GM12875 (cell line): ENCODE results near the gene RNASEH1.

Experiments used
- H3K4me3 ChIP-seq: one replicate; pipeline ENCODE4 v1.5.1; 2011; ENCODE audit warnings: low read depth, low read length, control low read depth
- CTCF ChIP-seq: IDR thresholded peaks from 2 replicates; pipeline ENCODE4 v1.5.1; 2011; ENCODE audit warnings: low read depth, mild to moderate bottlenecking, control low read depth, inconsistent platforms, low read length, moderate library complexity, borderline replicate concordance; ENCODE audit not compliant: insufficient read depth

Gene RNASEH1

GRCh38 chr2:3597567-3597966 is 39.4 kb upstream of the RNASEH1 start:
- H3K4me3 ChIP-seq = no peak overlapping the region
- no peak for TF ChIP-seq CTCF

GRCh38 chr2:3596901-3597417 is 38.8 kb upstream of the RNASEH1 start:
- H3K4me3 ChIP-seq = no peak overlapping the region
- no peak for TF ChIP-seq CTCF

DNA sequence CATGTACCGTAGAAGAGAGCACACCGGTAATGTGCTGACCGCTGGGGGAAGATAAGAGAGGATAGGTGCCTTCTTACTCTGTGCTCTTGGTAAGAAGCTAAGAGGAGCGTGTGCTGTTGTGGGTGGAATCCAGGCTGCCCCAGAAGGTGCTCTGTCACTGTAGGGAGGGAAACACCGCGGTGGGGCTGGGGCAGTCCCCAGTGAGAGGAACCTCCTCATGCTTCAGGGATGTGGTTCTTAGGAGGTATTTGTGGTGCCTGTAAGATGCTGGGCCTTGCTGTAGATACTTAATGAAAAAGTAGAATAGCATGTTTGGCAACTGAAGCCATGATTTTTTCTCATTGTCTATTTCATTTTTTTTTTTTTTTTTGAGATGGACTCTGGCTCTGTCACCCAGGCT is 37.9 kb upstream of the RNASEH1 start:
- no peak for TF ChIP-seq CTCF
- no peak overlapping the region for H3K4me3 ChIP-seq

- no peak for TF ChIP-seq CTCF
- H3K4me3 ChIP-seq = no peak overlapping the region
Observed at GRCh38 chr2:3595404-3595803, 37.3 kb upstream of the RNASEH1 start.

DNA sequence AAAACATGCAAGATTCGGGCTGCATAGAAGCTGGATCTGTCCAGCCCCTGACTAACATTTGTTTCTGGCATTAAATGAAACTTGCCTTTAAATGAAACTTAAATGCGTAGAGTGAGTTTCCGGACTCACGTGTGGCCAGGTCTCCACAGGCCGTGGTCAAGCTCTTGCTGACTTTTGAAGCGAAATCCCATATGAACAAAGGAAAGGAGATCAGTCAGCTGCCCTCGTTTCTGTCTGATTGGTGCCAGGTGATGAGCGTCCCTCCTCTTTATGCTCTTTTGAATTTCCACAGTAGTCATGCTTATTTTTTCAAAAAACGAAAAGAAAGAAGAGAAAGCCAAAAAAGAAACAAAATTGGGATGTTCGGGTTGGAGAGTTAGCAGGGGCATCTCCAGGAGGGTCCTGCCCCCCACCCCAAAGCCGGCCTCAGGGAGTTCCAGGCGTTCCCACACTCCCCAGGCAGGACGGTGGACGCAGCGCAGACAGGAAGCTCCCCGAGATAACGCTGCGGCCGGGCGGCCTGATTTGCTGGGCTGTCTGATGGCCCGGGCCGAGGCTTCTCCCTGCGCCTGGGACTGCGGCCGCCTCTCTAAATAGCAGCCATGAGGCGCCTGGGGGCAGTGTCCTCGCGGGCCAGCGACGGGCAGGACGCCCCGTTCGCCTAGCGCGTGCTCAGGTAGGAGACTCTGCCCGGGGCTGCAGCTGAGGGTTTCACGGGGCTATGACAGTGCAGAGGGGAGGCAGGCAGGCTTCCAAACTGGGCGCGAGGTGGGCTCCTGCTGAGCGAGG is 36.6 kb upstream of the RNASEH1 start, which contains the start of gene COLEC11:
TSS of gene COLEC11 (plus strand) at position 620 of the 789 bp plus-strand sequence. CDS start 9,229 bp downstream, outside the sequence.
- H3K4me3 ChIP-seq = no peak within 1 kb of the TSS
- no peak for TF ChIP-seq CTCF

- no peak for TF ChIP-seq CTCF
- H3K4me3 ChIP-seq = no peak overlapping the region
Observed at GRCh38 chr2:3589086-3589485, 31.0 kb upstream of the RNASEH1 start.

GRCh38 chr2:3588084-3588483 is 30.0 kb upstream of the RNASEH1 start:
- no peak for TF ChIP-seq CTCF
- no peak overlapping the region for H3K4me3 ChIP-seq
